Measurements from ENCODE around the gene UCP3.

UCP3 gene

GRCh38 chr11:74010306-74011300, 1.7 kb upstream of the UCP3 start:
- Histone ChIP-seq H3K9ac (no peak overlapping the region), H3K27ac (no peak overlapping the region), H3K4me2 (ENCODE audit: low read length) (no peak overlapping the region), H3K4me1 (no peaks in the 10 kb centered on the region), H3K79me2 (no peaks in the 10 kb centered on the region), H3K36me3 (ENCODE audit: control insufficient read depth, insufficient read depth, low read length) (no peaks in the 10 kb centered on the region), H3K9me3 (ENCODE audit: control insufficient read depth, low read length) (no peaks in the 10 kb centered on the region), H3K27me3 (ENCODE audit: control insufficient read depth, insufficient read depth, low read length) (no peaks in the 10 kb centered on the region), H2AFZ (no peak overlapping the region), H3K4me3 (ENCODE audit: low read depth, low read length) (no peak overlapping the region)
- TF ChIP-seq CTCF (IDR thresholded peaks at IDR 0.05) = no peak

GRCh38 chr11:74009675-74010305, 905 bp upstream of the UCP3 start:
- no peak overlapping the region for H2AFZ ChIP-seq
- no peaks in the 10 kb centered on the region for H3K4me1 ChIP-seq
- no peaks in the 10 kb centered on the region for H3K79me2 ChIP-seq
- H3K9me3 ChIP-seq (ENCODE audit: control insufficient read depth, low read length) = no peaks in the 10 kb centered on the region
- H3K9ac ChIP-seq = no peak overlapping the region
- no peaks in the 10 kb centered on the region for H3K27me3 ChIP-seq (ENCODE audit: control insufficient read depth, insufficient read depth, low read length)
- H3K4me2 ChIP-seq (ENCODE audit: low read length) = no peak overlapping the region
- H3K4me3 ChIP-seq (ENCODE audit: low read depth, low read length) = no peak overlapping the region
- TF ChIP-seq CTCF (IDR thresholded peaks at IDR 0.05) = no peak
- H3K27ac ChIP-seq = no peak overlapping the region
- H3K36me3 ChIP-seq (ENCODE audit: control insufficient read depth, insufficient read depth, low read length) = no peaks in the 10 kb centered on the region

DNA sequence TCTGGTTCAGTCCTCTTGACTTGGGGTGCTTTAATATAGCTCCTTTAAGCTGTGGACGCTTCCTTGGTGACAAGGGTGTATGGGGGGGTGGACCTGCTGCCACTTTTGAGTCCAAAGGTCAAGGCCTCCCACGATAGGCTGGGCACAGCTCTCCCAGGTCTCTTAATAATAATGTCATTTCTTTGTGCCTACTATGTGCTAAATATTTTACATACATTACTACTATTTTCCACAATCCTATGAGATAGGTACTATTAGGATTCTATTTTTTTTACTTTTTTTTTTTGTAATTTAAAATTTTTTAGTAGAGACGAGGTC, 304 bp upstream of the UCP3 start:
- H3K79me2 ChIP-seq = no peaks in the 10 kb centered on the region
- H3K27me3 ChIP-seq (ENCODE audit: control insufficient read depth, insufficient read depth, low read length) = no peaks in the 10 kb centered on the region
- TF ChIP-seq CTCF (IDR thresholded peaks at IDR 0.05) = no peak
- no peak overlapping the region for H3K4me2 ChIP-seq (ENCODE audit: low read length)
- no peaks in the 10 kb centered on the region for H3K4me1 ChIP-seq
- H3K36me3 ChIP-seq (ENCODE audit: control insufficient read depth, insufficient read depth, low read length) = no peaks in the 10 kb centered on the region
- H3K4me3 ChIP-seq (ENCODE audit: low read depth, low read length) = no peak overlapping the region
- H3K9me3 ChIP-seq (ENCODE audit: control insufficient read depth, low read length) = no peaks in the 10 kb centered on the region
- H3K27ac ChIP-seq = no peak overlapping the region
- H2AFZ ChIP-seq = no peak overlapping the region
- H3K9ac ChIP-seq = no peak overlapping the region

DNA sequence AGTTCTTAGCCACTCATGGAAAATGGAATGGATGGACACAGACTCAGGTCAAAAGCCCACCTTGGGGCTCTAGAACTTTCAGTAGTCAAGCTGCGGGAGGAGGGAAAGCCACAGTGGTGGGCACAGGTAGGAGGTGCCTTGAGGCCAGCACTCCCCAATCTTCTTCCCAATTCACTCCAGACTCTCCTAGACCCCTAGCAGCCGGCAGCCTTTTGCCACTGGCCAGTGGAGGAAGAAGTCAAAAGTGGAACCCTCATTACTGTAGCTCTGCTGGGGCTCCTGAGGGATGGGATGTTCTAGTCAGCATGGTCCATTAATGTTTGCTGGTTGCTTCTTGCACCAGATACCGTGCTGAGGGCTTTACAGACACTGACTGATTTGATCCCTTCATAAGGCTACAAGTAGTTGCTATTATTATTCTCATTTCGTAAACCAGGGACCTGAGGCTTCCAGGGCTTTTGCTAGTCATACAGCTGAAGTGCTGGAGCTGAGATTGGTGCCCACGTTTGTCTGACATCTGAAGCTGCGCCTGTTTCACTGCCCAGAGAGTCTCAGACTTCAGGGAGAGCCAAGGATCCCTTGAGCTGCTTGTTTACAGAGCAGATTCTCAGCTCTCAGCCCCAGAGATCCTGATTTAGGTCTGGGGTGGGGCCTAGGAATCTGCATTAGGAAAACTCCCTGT, 1.1 kb downstream of the UCP3 start:
- H3K4me1 ChIP-seq = no peaks in the 10 kb centered on the region
- no peaks in the 10 kb centered on the region for H3K9me3 ChIP-seq (ENCODE audit: control insufficient read depth, low read length)
- H3K79me2 ChIP-seq = no peaks in the 10 kb centered on the region
- H3K36me3 ChIP-seq (ENCODE audit: control insufficient read depth, insufficient read depth, low read length) = no peaks in the 10 kb centered on the region
- H3K4me2 ChIP-seq (ENCODE audit: low read length) = no peak overlapping the region
- no peak for TF ChIP-seq CTCF (IDR thresholded peaks at IDR 0.05)
- H3K27me3 ChIP-seq (ENCODE audit: control insufficient read depth, insufficient read depth, low read length) = no peaks in the 10 kb centered on the region
- H3K9ac ChIP-seq = no peak overlapping the region
- H3K4me3 ChIP-seq (ENCODE audit: low read depth, low read length) = no peak overlapping the region
- no peak overlapping the region for H2AFZ ChIP-seq
- H3K27ac ChIP-seq = no peak overlapping the region

Measured in parathyroid adenoma (tissue), 2 donors.